Hepatocyte (in vitro differentiated cells): ENCODE results near the gene PLOD3. TPM values are rescaled to one million over a fixed set of nuclear protein-coding genes. Genes with fewer than 3 reads are reported as not detected.

Source experiments
- DNase-seq: peaks from one replicate; pipeline ENCODE4 v3.0.0-alpha.2; 2016; ENCODE audit warnings: low spot score
- H2AFZ ChIP-seq: fragments of 200-600 bp; sonication (generic); 2 replicates; pipeline ENCODE4 v1.6.0; 2016; ENCODE audit warnings: antibody characterized with exemption, mild to moderate bottlenecking
- H3K27ac ChIP-seq: fragments of 200-600 bp; sonication (generic); 2 replicates; pipeline ENCODE4 v1.5.1; 2016; ENCODE audit warnings: mild to moderate bottlenecking
- H3K27me3 ChIP-seq: fragments of 200-600 bp; sonication (generic); 2 replicates; pipeline ENCODE4 v1.6.1; 2016
- H3K36me3 ChIP-seq: fragments of 200-600 bp; sonication (generic); replicated peaks from 2 replicates; pipeline ENCODE4 v1.5.1; 2016; ENCODE audit warnings: low read depth; ENCODE audit not compliant: insufficient read depth
- H3K4me1 ChIP-seq: fragments of 200-600 bp; sonication (generic); 2 replicates; pipeline ENCODE4 v1.5.1; 2016; ENCODE audit warnings: mild to moderate bottlenecking, moderate library complexity; ENCODE audit not compliant: insufficient read depth
- H3K4me2 ChIP-seq: fragments of 200-600 bp; sonication (generic); 2 replicates; pipeline ENCODE4 v1.6.0; 2016
- H3K4me3 ChIP-seq: fragments of 200-600 bp; sonication (generic); 2 replicates; pipeline ENCODE4 v1.5.1; 2016; ENCODE audit warnings: mild to moderate bottlenecking
- H3K79me2 ChIP-seq: fragments of 200-600 bp; sonication (generic); 2 replicates; pipeline ENCODE4 v1.6.0; 2017; ENCODE audit warnings: mild to moderate bottlenecking
- H3K9me2 ChIP-seq: fragments of 200-600 bp; sonication (generic); replicated peaks from 2 replicates; pipeline ENCODE4 v1.6.0; 2017; ENCODE audit warnings: mild to moderate bottlenecking; ENCODE audit not compliant: insufficient read depth
- H3K9me3 ChIP-seq: fragments of 200-600 bp; sonication (generic); 2 replicates; pipeline ENCODE4 v1.5.1; 2016; ENCODE audit warnings: low read depth, mild to moderate bottlenecking
- H4K20me1 ChIP-seq: fragments of 200-600 bp; sonication (generic); 2 replicates; pipeline ENCODE4 v1.6.0; 2016; ENCODE audit warnings: mild to moderate bottlenecking; ENCODE audit not compliant: insufficient read depth, poor library complexity, severe bottlenecking
- CTCF ChIP-seq: fragments of 200-600 bp; sonication (generic); IDR thresholded peaks from 2 replicates; pipeline ENCODE4 v1.5.1; 2016; ENCODE audit warnings: antibody characterized with exemption, mild to moderate bottlenecking; ENCODE audit not compliant: poor library complexity
- EZH2 ChIP-seq: fragments of 200-600 bp; sonication (generic); IDR thresholded peaks from 2 replicates; pipeline ENCODE4 v1.6.1; 2016; ENCODE audit warnings: antibody characterized with exemption, mild to moderate bottlenecking, borderline replicate concordance
- EZH2phosphoT487 ChIP-seq: fragments of 200-600 bp; sonication (generic); IDR thresholded peaks from one replicate; pipeline ENCODE4 v1.6.1; 2018; ENCODE audit warnings: antibody characterized with exemption, mild to moderate bottlenecking, low read depth, moderate library complexity; ENCODE audit not compliant: unreplicated experiment, severe bottlenecking
- WGBS: methylation state at CpG from one replicate; pipeline ENCODE4 v1.1.6; 2016; ENCODE audit warnings: low lambda C conversion rate; ENCODE audit errors: missing lambda C conversion rate; 5-methylcytosine and 5-hydroxymethylcytosine counted together
- polyA plus RNA-seq: library from polyadenylated mRNA; unstranded; fragments of >200 nt; fragmentation: Nextera tagmentation; extraction: Ambion mirVana; gene quantifications from 2 replicates; pipeline ENCODE4 v1.2.1, GENCODE V29; 2016
- total RNA-seq: library from RNA; depleted of rRNA; stranded (reverse); fragments of >200 nt; gene quantifications from 2 replicates; pipeline ENCODE4 v1.2.3, GENCODE V29; 2014

Gene PLOD3
- total and polyA plus RNA-seq, 2 experiments from 2014 or later: 37.6 to 127 TPM

GRCh38 chr7:101233907-101234547 is 16.6 kb upstream of the PLOD3 start:
- H3K27me3 ChIP-seq: no peaks in the 10 kb centered on the region
- H3K9me3 ChIP-seq: no peaks in the 10 kb centered on the region
- H3K79me2 ChIP-seq: no peaks in the 10 kb centered on the region
- H3K36me3 ChIP-seq: no peaks in the 10 kb centered on the region
- no peak for TF ChIP-seq CTCF
- no peak for TF ChIP-seq EZH2phosphoT487
- no peak for TF ChIP-seq EZH2
- no peaks in the 10 kb centered on the region for H4K20me1 ChIP-seq
- H3K4me2 ChIP-seq: no peak overlapping the region
- DNase-seq: no peak
- H3K27ac ChIP-seq: no peak overlapping the region
- H2AFZ ChIP-seq: no peak overlapping the region
- no peak overlapping the region for H3K4me3 ChIP-seq
- WGBS: 86% methylated on average over 20 of the region's 21 CpGs
- peaks cover 17% of the 10 kb centered on the region for H3K4me1 ChIP-seq
- H3K9me2 ChIP-seq: no peaks in the 10 kb centered on the region

GRCh38 chr7:101232141-101232850 is 14.9 kb upstream of the PLOD3 start:
- H3K9me3 ChIP-seq: no peaks in the 10 kb centered on the region
- H3K4me3 ChIP-seq: peak overlapping the region; percentile 19
- no peaks in the 10 kb centered on the region for H3K9me2 ChIP-seq
- H3K4me1 ChIP-seq: peaks cover 17% of the 10 kb centered on the region
- 5% methylated on average over 29 of the region's 52 CpGs for WGBS
- no peaks in the 10 kb centered on the region for H3K79me2 ChIP-seq
- TF ChIP-seq EZH2phosphoT487 (no peak), CTCF (no peak), EZH2 (no peak)
- H2AFZ ChIP-seq: peak overlapping the region; percentile 59
- H3K36me3 ChIP-seq: no peaks in the 10 kb centered on the region
- H3K4me2 ChIP-seq: peak overlapping the region; percentile 87
- no peaks in the 10 kb centered on the region for H3K27me3 ChIP-seq
- H3K27ac ChIP-seq: peak overlapping the region; percentile 88
- DNase-seq: peak; percentile 90
- H4K20me1 ChIP-seq: no peaks in the 10 kb centered on the region

- Histone ChIP-seq H3K79me2 (no peaks in the 10 kb centered on the region), H3K9me2 (no peaks in the 10 kb centered on the region), H3K9me3 (no peaks in the 10 kb centered on the region), H3K27ac (peak overlapping the region; percentile 88), H4K20me1 (no peaks in the 10 kb centered on the region), H2AFZ (no peak overlapping the region), H3K4me3 (peak overlapping the region; percentile 19), H3K27me3 (no peaks in the 10 kb centered on the region), H3K4me1 (peaks cover 17% of the 10 kb centered on the region), H3K4me2 (peak overlapping the region; percentile 87), H3K36me3 (no peaks in the 10 kb centered on the region)
- peak; percentile 58 for DNase-seq
- TF ChIP-seq CTCF (no peak), EZH2 (peak; percentile 36)
- WGBS: 40% methylated on average over 7 of the region's 7 CpGs
Measured at GRCh38 chr7:101231644-101232043, 14.3 kb upstream of the PLOD3 start.
